Adipocyte (in vitro differentiated cells): ENCODE data around the gene ZNF692.
"Not testable (repeated sequence)": the region's sequence is repeated elsewhere in the genome, so short reads cannot be mapped to it uniquely, and the experiment has no call there.

Source experiments
- DNase-seq: peaks from one replicate; pipeline ENCODE4 v3.0.0-alpha.2; 2015; ENCODE audit warnings: low read depth
- H3K27me3 ChIP-seq: replicated peaks from 2 replicates; pipeline ENCODE4 v1.7.0; 2013; ENCODE audit warnings: mild to moderate bottlenecking, low read length, moderate library complexity; ENCODE audit not compliant: control insufficient read depth, insufficient read depth
- H3K36me3 ChIP-seq: 2 replicates; pipeline ENCODE4 v1.7.0; 2013; ENCODE audit warnings: low read length, mild to moderate bottlenecking, moderate library complexity; ENCODE audit not compliant: control insufficient read depth, insufficient read depth, severe bottlenecking
- H3K4me1 ChIP-seq: 2 replicates; pipeline ENCODE4 v1.7.0; 2013; ENCODE audit warnings: mild to moderate bottlenecking, low read length, moderate library complexity; ENCODE audit not compliant: control insufficient read depth, insufficient read depth
- H3K4me3 ChIP-seq: 2 replicates; pipeline ENCODE4 v1.7.0; 2013; ENCODE audit warnings: mild to moderate bottlenecking, low read length, moderate library complexity
- H3K9ac ChIP-seq: 2 replicates; pipeline ENCODE4 v1.7.0; 2013; ENCODE audit warnings: mild to moderate bottlenecking, low read length, moderate library complexity
- H3K9me3 ChIP-seq: 2 replicates; pipeline ENCODE4 v1.7.0; 2013; ENCODE audit warnings: mild to moderate bottlenecking, low read length, moderate library complexity; ENCODE audit not compliant: control insufficient read depth

ZNF692 gene

DNA sequence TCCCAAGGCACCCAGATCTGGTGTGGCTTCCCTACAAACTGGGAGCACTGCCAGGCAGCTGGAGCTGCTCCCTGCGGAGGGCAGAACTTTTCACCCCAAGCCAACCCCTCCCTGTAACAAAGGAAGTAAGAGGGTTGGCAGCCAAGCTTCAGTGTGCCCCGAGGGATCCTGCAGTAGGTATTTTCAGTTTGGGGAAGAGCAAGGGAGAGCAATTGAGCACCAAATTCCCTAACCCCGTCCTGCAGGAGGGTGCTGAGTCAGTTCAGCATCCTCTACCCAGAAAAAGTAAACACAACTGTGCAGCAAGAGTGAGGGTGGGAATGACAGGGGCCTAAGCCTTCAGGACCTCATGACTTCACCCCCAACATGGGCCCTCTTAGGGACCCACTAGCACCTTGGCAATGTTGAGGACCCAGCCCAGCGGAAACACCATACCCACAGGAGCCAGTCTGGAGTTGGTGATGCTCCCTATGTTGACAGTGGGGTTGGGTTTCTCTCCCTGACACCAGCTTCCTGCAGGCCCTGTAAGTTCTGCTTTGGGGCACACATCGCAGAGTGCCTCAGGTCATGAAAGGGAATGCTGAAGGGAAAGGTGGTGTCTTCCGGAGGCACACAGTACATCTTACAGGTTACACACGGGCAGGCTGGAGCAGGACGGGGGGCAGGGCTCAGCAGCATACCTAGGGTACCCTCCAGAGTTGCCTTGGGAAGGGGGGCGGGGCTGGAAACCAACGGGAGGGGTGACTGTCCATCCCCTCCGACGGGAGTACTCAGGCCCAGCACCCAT, 48.0 kb downstream of the ZNF692 start:
- no peak overlapping the region for H3K4me3 ChIP-seq
- no peak for DNase-seq
- H3K9ac ChIP-seq, result no peak overlapping the region
- peaks cover 11% of the 10 kb centered on the region for H3K4me1 ChIP-seq
- no peaks in the 10 kb centered on the region for H3K9me3 ChIP-seq
- no peaks in the 10 kb centered on the region for H3K27me3 ChIP-seq
- peaks cover 45% of the 10 kb centered on the region for H3K36me3 ChIP-seq

DNA sequence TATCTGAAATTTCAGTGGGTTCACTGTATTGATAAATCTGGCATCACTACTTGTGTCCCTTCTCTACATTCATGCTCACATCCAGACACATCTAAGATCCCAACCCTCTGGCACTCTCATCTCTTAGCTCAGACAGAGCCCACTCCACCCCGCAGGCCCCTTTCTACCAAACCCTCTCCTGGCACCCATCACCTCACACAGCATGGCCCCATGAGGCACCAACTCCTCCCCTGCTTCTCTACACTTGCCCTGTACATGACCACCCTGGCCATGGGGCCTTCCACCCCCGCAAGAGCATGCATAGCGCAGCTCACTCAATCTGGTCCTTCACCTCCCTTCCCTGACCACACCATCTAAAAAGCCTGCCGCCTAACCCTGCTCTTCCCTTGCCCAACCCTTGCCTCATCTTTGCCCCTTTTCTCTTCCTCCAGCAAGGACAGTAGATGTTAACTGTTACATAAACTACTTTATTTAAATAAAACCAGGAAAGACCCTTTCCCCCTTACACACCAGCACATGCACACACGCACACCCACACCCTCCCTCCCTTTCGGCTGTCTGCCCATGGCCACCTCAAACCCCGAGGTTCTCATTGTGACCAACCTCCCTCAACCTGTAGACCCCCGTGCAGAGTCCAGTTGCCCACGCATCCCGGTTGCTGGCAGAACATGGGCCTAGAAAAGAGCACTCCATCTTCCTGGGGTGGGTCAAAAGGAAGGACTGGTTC, 48.7 kb downstream of the ZNF692 start:
- Histone ChIP-seq H3K4me1 (peaks cover 11% of the 10 kb centered on the region), H3K9me3 (no peaks in the 10 kb centered on the region), H3K4me3 (no peak overlapping the region), H3K36me3 (peaks cover 38% of the 10 kb centered on the region), H3K27me3 (no peaks in the 10 kb centered on the region), H3K9ac (no peak overlapping the region)
- DNase-seq, result no peak

DNA sequence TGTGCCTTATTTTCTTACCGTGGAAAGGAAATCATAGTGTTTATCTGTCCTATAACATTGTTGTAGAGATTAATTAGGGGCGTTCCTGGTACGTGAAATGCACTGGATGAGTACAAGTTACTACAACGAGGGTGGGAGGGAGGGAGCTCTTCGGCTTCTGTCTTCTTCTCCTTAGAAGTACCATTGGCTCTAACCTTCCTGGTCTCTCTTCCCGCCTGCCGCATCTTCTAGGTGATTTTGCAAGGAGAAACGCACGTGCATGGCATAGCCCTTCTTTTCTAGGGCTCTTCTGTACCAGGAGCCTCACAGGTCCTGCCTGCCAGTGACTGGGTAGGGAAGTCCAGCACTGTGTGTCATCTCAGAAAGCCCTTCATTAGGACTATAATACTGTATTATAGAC, 50.0 kb downstream of the ZNF692 start:
- H3K9me3 ChIP-seq, result no peaks in the 10 kb centered on the region
- peaks cover 11% of the 10 kb centered on the region for H3K4me1 ChIP-seq
- no peak overlapping the region for H3K9ac ChIP-seq
- no peak for DNase-seq
- H3K36me3 ChIP-seq, result peaks cover 25% of the 10 kb centered on the region
- no peaks in the 10 kb centered on the region for H3K27me3 ChIP-seq
- H3K4me3 ChIP-seq, result no peak overlapping the region

DNA sequence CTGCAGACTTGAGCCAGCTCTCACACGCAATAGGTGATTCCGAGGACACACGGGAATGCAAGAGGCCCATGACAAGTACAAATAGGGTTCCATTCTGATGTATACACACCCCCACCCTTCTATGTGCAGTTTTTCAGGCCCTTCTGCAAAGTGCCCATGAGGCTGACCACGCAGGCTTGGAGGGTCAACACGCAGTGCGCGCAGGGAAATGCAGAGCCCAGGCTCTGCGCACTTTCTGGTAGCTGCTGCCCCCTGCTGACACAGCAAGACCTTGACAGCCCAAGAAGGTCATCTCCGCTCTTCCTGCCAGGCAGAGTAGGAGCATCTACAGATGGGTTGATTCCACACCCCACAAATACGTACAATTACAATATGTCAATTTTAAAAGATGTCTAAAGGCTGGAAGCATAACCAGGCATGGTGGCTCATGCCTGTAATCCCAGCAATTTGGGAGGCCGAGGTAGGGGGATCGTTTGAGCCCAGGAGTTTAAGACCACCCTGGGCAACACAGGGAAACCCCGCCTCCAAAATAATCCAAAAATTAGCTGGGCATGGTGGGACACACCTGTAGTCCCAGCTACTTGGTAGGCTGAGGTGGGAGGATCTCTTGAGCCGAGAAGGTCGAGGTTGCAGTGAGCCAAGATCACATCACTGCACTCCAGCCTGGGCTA, 51.7 kb downstream of the ZNF692 start:
- Histone ChIP-seq H3K4me3 (no peak overlapping the region), H3K9ac (no peak overlapping the region), H3K27me3 (peaks cover 2% of the 10 kb centered on the region), H3K36me3 (peaks cover 9% of the 10 kb centered on the region), H3K4me1 (peaks cover 11% of the 10 kb centered on the region), H3K9me3 (no peaks in the 10 kb centered on the region)
- peak; percentile 28 for DNase-seq

DNA sequence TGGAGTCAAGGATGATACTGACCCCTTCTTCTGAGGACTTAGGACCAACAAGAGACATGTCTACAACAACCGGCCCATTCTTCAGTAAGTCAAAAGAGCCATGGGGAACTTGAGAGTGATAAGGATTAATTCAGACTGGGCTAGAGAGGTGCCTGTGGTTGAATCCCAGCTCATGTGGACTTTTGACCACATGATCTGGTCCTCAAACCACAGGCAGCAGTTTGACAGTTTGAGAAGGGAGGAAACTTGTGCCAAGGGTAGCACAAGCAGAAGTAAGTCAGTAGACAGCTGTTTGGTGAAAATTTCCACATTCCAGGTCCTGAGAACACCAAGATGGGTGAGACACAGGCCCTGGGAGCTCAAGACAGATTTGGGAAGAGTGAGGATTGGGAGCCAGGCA, 53.0 kb downstream of the ZNF692 start:
- Histone ChIP-seq H3K27me3 (peaks cover 5% of the 10 kb centered on the region), H3K4me3 (no peak overlapping the region), H3K9ac (no peak overlapping the region), H3K4me1 (peaks cover 8% of the 10 kb centered on the region), H3K36me3 (no peaks in the 10 kb centered on the region), H3K9me3 (no peaks in the 10 kb centered on the region)
- no peak for DNase-seq

DNA sequence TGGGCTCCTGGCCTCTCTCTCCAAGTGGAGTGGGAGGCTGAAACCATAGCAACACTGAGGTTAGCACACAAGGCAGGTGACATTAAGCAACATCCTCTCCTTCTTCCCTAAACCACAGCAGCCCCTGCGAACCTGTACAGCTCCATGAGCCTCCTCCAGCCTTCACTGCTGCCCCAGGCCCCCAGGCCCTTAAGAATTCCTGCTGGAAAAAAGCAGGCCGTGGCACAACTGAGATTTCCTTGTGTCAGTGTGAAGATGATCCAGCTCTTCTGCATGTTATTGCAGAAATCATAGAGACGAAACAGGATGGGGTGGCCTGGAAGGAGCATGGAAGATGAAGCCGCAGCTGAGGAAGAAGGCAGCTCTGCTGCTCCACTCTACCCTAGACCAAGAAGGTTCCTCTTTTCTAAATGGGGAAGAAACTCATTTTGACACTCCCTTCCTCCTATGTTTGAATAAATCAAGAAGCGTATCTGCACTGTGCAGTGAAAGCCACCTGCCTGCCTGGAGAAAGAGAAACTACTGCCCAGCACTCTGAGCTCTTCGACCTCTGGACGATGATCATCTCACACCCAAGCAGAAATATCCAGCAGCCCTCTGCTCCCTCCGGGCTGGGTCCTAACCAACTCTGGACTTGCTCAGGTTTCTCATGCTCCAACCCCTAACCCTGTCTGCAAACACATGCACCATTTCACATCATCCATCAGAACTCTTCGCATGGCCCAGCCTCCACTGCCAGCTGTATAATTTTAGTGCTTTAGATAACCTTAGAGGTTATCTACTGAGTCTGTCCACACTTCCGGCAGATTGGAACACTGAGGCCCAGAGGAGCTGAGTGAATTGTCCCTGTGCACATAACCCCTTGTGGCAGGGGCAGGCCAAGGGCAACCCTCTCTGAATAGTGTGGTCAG, 53.9 kb downstream of the ZNF692 start:
- DNase-seq, result no peak
- no peaks in the 10 kb centered on the region for H3K4me1 ChIP-seq

DNA sequence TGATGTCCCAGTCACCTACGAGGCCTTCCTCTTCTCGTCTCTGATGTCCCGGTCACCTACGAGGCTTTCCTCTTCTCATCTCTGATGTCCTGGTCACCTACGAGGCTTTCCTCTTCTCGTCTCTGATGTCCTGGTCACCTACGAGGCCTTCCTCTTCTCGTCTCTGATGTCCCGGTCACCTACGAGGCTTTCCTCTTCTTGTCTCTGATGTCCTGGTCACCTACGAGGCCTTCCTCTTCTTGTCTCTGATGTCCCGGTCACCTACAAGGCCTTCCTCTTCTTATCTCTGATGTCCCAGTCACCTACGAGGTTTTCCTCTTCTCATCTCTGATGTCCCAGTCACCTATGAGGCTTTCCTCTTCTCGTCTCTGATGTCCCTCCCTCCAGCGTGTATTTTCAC, 55.4 kb downstream of the ZNF692 start:
- not testable (repeated sequence) for H3K36me3 ChIP-seq, H3K9ac ChIP-seq, H3K27me3 ChIP-seq, H3K9me3 ChIP-seq, H3K4me1 ChIP-seq, H3K4me3 ChIP-seq, DNase-seq

More for the DNA sequence above, 53.9 kb downstream of the ZNF692 start:
- Histone ChIP-seq H3K36me3 (no peaks in the 10 kb centered on the region), H3K9ac (no peak overlapping the region), H3K27me3 (peaks cover 5% of the 10 kb centered on the region), H3K9me3 (no peaks in the 10 kb centered on the region), H3K4me3 (no peak overlapping the region)

DNA sequence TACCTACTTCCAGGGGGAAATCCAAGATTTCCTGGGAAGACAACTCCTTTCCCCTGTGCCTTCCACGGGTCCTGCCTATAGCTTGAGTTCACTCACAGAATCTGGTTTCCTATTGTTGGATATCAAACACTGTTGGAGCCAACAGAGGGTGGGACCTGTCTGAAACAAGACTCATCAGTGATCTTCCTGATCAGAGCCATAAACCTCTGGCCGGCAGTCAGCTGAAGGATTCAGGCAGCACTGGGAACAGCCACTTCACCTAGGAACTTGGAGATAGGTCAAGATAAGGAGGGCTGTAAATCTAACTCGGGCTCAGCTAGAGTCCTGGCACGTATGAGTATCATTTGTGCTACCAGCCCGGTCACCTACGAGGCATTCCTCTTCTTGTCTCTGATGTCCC, 56.4 kb downstream of the ZNF692 start:
- Histone ChIP-seq H3K4me1 (no peaks in the 10 kb centered on the region), H3K36me3 (no peaks in the 10 kb centered on the region), H3K27me3 (peaks cover 5% of the 10 kb centered on the region), H3K9ac (no peak overlapping the region), H3K9me3 (no peaks in the 10 kb centered on the region), H3K4me3 (no peak overlapping the region)
- DNase-seq, result no peak

DNA sequence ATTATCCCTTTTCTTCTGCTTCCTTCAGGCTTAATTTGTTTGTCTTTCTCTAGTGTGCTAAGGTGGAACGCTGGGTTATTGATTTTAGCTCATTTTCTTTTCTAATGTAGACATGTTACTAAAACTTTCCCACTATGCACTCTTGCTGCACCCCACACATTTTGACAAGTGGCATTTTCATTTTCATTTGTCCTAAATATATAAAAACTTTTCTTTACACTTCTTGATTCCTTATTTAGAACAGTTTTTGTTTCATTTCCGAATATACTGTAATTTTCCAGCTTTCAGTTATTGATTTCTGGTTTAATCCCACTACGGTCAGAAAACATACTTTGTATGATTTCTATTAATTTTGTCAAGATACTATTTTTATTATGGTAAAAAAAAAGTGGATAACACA, 58.4 kb downstream of the ZNF692 start:
- no peak for DNase-seq
- H3K4me1 ChIP-seq, result no peaks in the 10 kb centered on the region
- peaks cover 4% of the 10 kb centered on the region for H3K9me3 ChIP-seq
- H3K9ac ChIP-seq, result no peak overlapping the region
- H3K4me3 ChIP-seq, result no peak overlapping the region
- peaks cover 5% of the 10 kb centered on the region for H3K27me3 ChIP-seq
- H3K36me3 ChIP-seq, result no peaks in the 10 kb centered on the region
